ENCODE data around the gene GNAI2.
"Not testable (repeated sequence)": the region's sequence is repeated elsewhere in the genome, so short reads cannot be mapped to it uniquely, and the experiment has no call there.

The GNAI2 gene

GRCh38 chr3:50228184-50228763 is 7.7 kb upstream of the GNAI2 start:
- not testable (repeated sequence) for DNase-seq

GRCh38 chr3:50229490-50229889 is 6.5 kb upstream of the GNAI2 start:
- DNase-seq, result no peak

DNA sequence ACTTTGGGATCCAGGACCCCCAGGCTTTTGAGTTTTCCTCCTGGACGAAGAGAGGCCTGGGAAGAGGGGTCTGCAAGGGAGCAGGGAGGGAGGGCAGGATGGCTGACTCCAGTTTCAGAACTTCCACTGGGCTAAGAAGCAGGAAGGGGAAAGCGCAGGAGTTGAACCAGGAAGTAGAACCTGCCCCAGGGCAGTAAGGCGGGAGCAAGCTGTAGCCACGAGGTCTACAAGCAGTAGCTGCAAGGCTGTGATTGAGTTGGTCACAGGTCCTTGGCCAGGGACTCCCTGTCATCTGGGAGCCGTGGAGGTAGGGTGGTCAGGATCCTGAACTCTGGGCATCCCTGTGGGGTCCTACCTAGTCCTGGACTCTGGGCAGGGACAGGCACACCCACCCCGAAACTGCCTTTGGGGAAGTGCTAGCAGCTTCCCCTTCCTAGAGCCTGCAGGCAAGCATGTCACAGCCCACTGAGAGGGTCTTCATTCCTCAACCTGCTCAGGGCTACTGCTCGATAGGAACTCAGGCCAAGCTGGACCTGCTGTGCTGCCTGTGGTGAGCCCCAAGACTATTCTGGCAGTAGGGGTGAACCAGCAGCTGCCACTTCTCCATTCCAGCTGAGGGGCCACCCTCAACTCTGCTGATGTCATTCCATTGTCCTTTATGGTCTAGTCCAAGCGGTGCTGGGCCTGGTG is 5.8 kb upstream of the GNAI2 start:
- no peak for DNase-seq

DNA sequence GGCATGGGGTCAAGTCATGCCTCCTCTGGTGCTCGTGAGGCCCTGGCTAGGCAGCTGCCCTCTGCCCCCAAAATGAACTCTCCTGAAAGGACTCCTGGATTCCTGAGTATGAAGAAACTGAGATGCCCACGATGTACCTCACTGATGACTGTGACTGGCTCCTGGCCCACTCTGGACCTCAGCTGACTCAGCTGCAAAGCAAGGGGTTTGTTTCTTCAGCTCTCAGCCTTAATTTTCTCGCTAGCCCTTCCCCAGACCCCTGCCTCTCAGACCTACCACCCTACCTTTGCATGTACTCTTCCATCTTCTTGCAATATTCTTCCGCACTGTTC is 5.2 kb upstream of the GNAI2 start:
- DNase-seq, result no peak

- DNase-seq, result no peak
These were observed 4.4 kb upstream of the GNAI2 start for GRCh38 chr3:50231581-50231980.

DNA sequence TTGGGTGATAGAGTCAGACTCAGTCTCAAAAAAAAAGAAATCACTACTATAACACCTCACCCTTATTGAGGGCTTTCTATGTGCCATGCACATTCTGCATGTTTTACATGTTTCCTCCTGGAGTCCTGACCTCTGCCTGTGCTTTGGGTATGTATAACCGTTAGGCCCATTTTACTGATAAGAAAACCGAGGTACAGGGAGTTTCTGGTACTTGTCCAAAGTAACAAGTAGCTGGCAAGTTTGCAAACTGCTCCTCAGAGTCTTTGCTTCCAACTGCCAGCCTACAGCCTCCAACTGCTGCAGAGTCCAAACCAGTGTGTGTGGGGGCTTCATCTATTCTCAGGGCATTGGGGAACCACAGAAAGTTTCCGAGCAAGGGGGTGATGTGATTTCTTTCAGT is 3.7 kb upstream of the GNAI2 start:
- no peak for DNase-seq

GRCh38 chr3:50233176-50233575 is 2.8 kb upstream of the GNAI2 start:
- DNase-seq, result no peak

DNA sequence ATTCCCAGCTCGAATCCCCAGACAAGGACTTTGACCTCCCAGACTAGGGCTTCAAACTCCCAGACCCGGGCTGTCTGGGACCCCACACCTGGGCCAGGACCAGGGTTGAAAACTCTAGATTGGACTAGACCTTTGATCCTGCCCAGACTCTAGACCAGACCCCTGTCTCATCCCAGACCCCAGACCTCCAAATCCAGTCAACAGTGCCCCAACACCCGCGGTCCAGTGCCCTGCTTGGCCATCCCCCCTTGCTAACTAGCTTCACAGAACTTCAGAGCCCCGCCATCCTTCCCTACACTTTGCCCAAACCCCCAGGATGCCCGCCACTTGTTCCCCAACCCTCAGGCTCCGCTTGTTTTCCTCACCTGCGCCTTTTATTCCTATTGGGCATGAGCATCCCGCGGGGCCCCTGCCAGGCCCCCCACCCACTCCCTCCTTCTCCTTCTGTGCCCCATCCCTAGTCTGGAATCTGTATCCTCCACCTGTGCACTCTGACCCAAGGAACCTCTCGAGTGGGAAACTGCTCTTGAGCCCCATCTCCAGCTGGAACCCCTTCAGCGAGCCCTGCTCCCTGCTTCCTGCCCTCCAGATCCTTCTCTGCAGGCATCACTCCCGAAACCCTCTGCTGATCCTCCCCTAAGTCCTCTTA is 604 bp downstream of the GNAI2 start:
- no peak for DNase-seq

GRCh38 chr3:50237133-50237651 is 1.2 kb downstream of the GNAI2 start:
- no peak for DNase-seq

GRCh38 chr3:50237754-50238548 is 1.9 kb downstream of the GNAI2 start:
- peak; percentile 29 for DNase-seq

- DNase-seq, result no peak
These were observed 2.6 kb downstream of the GNAI2 start for GRCh38 chr3:50238549-50239026.

GRCh38 chr3:50239649-50240048 is 3.6 kb downstream of the GNAI2 start:
- DNase-seq, result no peak

GRCh38 chr3:50241163-50241562 is 5.2 kb downstream of the GNAI2 start:
- no peak for DNase-seq

DNA sequence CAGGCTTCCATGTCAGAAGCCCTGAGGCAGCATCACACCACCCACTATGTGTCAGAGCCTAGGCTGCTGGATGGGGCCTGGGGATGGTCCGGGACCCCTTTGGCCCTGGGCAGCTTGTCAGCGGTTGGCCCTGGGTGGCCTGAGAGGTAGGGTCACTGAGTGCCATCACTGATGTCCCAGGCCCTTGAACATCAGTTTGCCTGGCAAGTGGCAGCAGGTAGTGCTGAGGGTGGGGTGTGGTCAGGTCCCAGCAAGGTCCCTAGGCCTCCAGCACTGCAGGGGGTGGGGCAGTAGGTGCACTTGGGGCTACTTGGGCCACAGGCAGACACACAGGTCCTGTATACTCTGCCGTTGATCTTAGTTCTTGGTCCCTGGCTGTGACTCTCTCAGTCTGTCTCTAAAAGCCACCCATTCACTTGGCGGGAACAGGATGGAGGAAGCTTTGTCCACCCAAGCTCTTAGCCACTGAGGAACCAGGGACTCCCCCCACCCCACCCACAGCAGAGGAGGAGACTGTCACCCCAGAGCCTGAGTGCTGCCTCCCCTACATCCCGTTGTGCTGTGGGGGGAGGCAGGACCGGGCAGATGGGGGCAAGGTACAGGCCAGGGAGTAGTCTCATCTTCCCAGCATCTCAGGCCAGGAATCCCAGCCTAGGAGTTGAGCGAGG is 5.8 kb downstream of the GNAI2 start:
- no peak for DNase-seq

GRCh38 chr3:50242381-50242770 is 6.4 kb downstream of the GNAI2 start:
- no peak for DNase-seq

DNA sequence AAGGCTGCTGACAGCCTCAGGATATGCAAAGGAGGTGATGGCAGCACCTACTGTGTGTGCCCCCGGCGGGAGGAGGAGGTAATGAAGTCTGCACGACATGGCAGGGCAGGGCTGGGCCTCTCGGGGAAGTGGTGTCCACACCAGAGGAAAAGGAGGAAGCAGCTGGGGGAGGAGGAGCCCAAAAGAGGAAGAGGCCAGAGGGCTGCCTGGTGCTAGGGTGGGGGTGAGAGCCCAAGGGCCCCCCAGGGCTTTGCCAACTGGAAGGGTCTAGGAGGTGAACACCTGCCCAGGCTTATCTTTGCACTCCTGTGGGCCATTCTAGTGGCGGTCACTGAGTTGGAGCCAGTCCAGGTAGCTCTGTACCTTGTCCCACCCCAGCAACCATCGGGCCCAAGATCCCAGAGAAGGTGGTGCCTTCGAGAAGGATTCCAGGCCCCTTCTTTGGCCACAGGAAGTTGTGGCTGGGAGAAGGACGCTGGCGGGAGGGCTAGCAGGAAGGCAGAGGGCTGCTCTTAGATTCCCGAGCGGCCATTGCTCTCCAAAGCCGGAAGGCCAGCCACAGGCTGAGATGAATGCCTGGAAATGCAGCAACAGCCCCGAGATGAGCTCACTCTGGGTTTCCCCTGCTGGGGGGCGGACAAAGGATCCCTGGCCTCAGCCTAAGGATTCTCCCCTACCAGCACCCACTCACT is 7.0 kb downstream of the GNAI2 start:
- no peak for DNase-seq

GRCh38 chr3:50243543-50243895 is 7.5 kb downstream of the GNAI2 start:
- DNase-seq, result no peak

GRCh38 chr3:50244813-50245212 is 8.8 kb downstream of the GNAI2 start:
- DNase-seq, result not testable (repeated sequence)

DNA sequence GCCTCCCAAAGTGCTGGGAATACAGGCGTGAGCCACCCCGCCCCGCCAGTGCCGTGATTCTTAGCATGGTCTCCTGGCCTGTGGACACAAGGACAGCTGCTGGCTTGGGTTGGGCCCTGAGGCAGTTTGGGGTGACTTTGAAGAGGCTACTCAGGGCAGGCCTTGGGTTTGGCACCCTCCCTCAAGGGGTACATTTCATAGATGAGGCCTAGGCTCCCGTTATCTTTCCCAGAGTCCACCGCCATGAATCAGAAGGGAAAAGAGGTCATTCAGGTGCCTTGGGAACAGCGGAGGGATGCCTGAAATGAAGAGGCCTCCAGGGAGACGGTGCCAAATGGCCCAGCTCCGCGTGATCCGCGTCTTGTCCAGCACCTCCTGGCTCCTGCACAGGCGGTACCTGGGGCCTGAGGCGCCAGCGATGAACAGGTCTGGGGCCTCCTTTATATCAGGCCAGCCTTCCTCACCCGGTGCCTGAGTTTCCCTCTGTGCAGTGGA is 9.3 kb downstream of the GNAI2 start:
- DNase-seq, result no peak

- peak; percentile 66 for DNase-seq
These were observed 10.0 kb downstream of the GNAI2 start for GRCh38 chr3:50245831-50246516.

- DNase-seq, result no peak
These were observed 10.5 kb downstream of the GNAI2 start for GRCh38 chr3:50246517-50246954.
